Left lung (tissue), 10 donors: ENCODE measurements around the gene FBXW7. TPM values are rescaled to one million over a fixed set of nuclear protein-coding genes. Genes with fewer than 3 reads are reported as not detected.

Experiments
- ATAC-seq: fragments of 200-7000 bp; cut with Tn5 transposase; one replicate; pipeline ENCODE4 v1.9.1; 2020; ENCODE audit warnings: moderate library complexity
- DNase-seq, 4 donors: peaks; one replicate each; pipeline ENCODE4 v3.0.0-alpha.2; 2013 to 2020
- H3K27ac ChIP-seq, 2 donors: fragments of 200-600 bp; sonication (generic) in 1 of 2; one replicate each; pipeline versions ENCODE4 v1.5.0 to v1.8.0; 2020 to 2021
- H3K27me3 ChIP-seq, 2 donors: fragments of 200-600 bp; sonication (generic) in 1 of 2; one replicate each; pipeline versions ENCODE4 v1.5.0 to v1.8.0; 2020 to 2021
- H3K36me3 ChIP-seq, 2 donors: fragments of 200-600 bp; sonication (generic) in 1 of 2; one replicate each; pipeline versions ENCODE4 v1.5.0 to v1.8.0; 2020 to 2021
- H3K4me1 ChIP-seq, 2 donors: fragments of 200-600 bp; one replicate each; pipeline ENCODE4 v1.8.0; 2021
- H3K4me3 ChIP-seq, 2 donors: fragments of 200-600 bp; sonication (generic) in 1 of 2; one replicate each; pipeline versions ENCODE4 v1.5.0 to v1.8.0; 2020 to 2021; ENCODE audit warnings: mild to moderate bottlenecking in 1 of 2
- H3K9me3 ChIP-seq, 2 donors: fragments of 200-600 bp; sonication (generic) in 1 of 2; one replicate each; pipeline versions ENCODE4 v1.5.0 to v1.8.0; 2020 to 2021
- intact Hi-C, 2 donors: fragments of 100-400 bp; cut with DNase I; formaldehyde crosslinking; loops; one replicate each; pipeline versions ENCODE4 v1.11.2 to v1.14.2; 2022
- polyA plus RNA-seq, 6 donors: library from polyadenylated mRNA; unstranded; fragments of 120-200 nt; gene quantifications; one replicate each; pipeline ENCODE4 v1.2.1, GENCODE V29; 2013; ENCODE audit not compliant: insufficient read length in 6 of 6
- total RNA-seq, 2 donors: library from RNA; stranded (reverse); fragmentation: NEBNext Ultra II Directional; extraction: Animal tissue kit (Norgen Biotek cat#: 25700); gene quantifications; one replicate each; pipeline ENCODE4 v1.2.1, GENCODE V29; 2021
- TF ChIP-seq, protein P1 (sequence below), 2 donors: fragments of 200-600 bp; sonication (generic) in 1 of 2; IDR thresholded peaks; one replicate each; pipeline versions ENCODE4 v1.5.0 to v1.8.0; 2021; ENCODE audit warnings: antibody characterized with exemption in 2 of 2
- donor health status: DM: no; HTN: yes; CAD: no.
- donor health status: DM: no; HTN: no; CAD: no.

The FBXW7 gene
- total and polyA plus RNA-seq, 8 donors: 29.0 to 39.7 (median 34.7) TPM

DNA sequence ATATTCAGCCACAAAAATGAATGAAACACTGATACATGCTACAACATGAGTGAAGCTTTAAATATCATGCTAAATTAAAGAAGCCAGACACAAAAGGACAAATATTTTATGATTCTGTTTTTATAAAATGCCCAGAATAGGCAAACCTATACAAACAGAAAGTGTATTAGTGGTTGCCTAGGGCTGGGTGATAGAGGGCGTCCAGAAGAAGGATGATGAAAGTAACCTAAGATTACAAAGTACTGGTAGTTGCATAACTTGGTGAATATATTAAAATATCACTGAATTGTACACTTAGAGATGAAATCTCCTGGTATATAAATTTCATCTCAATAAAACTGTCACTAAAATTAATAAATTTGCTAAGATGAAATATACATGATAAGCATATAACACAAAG is 67.5 kb downstream of the FBXW7 start:
- no peaks in the 10 kb centered on the region for H3K27me3 ChIP-seq
- no peaks in the 10 kb centered on the region for H3K36me3 ChIP-seq
- DNase-seq (no peak), ATAC-seq (no peak)
- H3K4me3 ChIP-seq: no peak overlapping the region
- H3K9me3 ChIP-seq: no peaks in the 10 kb centered on the region
- intact Hi-C loops: no loop called here
- no peak overlapping the region for H3K27ac ChIP-seq
- TF ChIP-seq, protein P1, sequence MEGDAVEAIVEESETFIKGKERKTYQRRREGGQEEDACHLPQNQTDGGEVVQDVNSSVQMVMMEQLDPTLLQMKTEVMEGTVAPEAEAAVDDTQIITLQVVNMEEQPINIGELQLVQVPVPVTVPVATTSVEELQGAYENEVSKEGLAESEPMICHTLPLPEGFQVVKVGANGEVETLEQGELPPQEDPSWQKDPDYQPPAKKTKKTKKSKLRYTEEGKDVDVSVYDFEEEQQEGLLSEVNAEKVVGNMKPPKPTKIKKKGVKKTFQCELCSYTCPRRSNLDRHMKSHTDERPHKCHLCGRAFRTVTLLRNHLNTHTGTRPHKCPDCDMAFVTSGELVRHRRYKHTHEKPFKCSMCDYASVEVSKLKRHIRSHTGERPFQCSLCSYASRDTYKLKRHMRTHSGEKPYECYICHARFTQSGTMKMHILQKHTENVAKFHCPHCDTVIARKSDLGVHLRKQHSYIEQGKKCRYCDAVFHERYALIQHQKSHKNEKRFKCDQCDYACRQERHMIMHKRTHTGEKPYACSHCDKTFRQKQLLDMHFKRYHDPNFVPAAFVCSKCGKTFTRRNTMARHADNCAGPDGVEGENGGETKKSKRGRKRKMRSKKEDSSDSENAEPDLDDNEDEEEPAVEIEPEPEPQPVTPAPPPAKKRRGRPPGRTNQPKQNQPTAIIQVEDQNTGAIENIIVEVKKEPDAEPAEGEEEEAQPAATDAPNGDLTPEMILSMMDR (IDR thresholded peaks at IDR 0.05): no peak
- peaks cover 0 to 23% of the 10 kb centered on the region in 2 donors for H3K4me1 ChIP-seq

DNA sequence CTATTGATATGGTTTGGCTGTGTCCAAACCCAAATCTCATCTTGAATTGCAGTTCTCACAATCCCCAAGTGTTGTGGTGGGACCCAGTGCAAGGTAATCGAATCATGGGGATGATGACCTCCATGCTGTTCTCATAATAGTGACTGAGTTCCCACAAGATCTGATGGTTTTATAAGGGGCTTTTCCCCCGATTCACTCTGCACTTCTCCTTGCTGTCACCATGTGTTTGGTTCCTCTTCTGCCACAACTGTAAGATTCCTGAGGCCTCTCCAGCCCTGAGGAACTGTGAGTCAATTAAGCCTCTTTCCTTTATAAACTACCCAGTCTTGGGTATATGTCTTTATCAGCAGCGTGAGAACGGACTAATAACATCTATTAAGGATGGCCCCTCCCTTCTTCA is 68.8 kb downstream of the FBXW7 start:
- Histone ChIP-seq H3K36me3 (no peaks in the 10 kb centered on the region), H3K27ac (no peak overlapping the region), H3K4me3 (no peak overlapping the region), H3K9me3 (no peaks in the 10 kb centered on the region), H3K27me3 (no peaks in the 10 kb centered on the region), H3K4me1 (peaks cover 0 to 35% of the 10 kb centered on the region in 2 donors)
- intact Hi-C loops: no loop called here
- ATAC-seq (no peak), DNase-seq (no peak)
- TF ChIP-seq, protein P1 (IDR thresholded peaks at IDR 0.05): no peak

DNA sequence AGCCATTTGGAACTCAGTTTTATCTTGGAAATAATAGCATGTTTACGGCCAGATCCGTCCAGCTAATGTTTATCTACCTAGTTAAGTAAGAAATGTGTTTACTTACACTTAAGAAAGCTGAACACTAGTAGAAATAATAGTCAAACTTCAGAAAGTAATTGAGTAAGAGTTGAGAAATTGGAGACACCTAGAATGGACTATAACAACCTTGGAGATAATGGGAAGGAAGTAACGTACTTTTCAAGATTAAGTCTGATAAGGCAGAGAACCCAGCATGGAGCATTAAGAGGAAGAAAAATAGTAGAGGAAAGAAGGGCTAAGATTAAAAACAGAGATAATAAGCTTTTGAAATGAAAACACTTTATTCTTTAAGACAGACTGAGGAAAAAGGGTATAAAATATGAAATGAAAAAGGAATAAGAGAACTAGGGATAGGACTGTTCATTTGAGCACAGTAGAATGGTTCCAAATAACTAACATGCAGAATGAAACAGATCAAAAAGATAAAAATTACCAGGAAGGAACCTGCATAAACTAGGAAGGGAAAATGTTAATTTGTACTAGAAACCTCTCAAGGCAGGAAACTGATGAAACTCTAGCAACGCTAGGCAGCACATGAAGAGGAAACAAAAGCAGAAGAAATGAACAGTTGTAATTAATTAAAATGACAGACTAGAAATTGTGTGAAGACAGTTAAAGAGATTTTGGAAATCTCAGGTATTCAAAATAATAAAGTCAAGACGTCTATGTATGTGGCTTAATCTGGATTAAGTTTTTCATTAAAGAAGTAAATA is 71.7 kb downstream of the FBXW7 start:
- Histone ChIP-seq H3K27ac (peak overlapping the region in 1 of 2 donors; percentile 63), H3K9me3 (no peaks in the 10 kb centered on the region), H3K36me3 (no peaks in the 10 kb centered on the region), H3K27me3 (no peaks in the 10 kb centered on the region), H3K4me3 (no peak overlapping the region), H3K4me1 (peaks cover 0 to 59% of the 10 kb centered on the region in 2 donors)
- DNase-seq (no peak), ATAC-seq (peak; percentile 56)
- TF ChIP-seq, protein P1 (IDR thresholded peaks at IDR 0.05): no peak
- intact Hi-C loops: no loop called here

DNA sequence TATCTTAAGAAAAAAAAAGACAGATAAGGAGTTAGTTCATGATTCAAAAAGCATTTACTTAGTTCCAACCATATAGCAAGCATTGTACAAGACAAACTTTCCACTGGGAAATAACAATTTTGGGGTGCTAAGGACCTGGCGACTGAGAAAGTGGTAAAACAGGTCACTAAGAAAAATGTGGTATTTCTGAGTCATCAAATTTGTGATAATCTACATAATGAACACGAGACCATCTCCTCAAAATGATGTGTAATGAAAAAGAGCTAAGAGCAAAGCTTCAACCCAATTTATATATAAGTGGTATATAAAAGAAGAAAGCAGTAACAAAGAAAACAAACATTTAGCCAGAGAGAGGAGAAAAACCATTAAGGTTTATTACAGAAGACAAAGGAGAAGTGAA is 72.3 kb downstream of the FBXW7 start:
- no peak for ATAC-seq
- H3K36me3 ChIP-seq: no peaks in the 10 kb centered on the region
- TF ChIP-seq, protein P1 (IDR thresholded peaks at IDR 0.05): no peak
- H3K27me3 ChIP-seq: no peaks in the 10 kb centered on the region
- DNase-seq: no peak
- peak overlapping the region in 1 of 2 donors; percentile 63 for H3K27ac ChIP-seq
- H3K4me1 ChIP-seq: peaks cover 0 to 66% of the 10 kb centered on the region in 2 donors
- intact Hi-C loops: no loop called here
- H3K9me3 ChIP-seq: no peaks in the 10 kb centered on the region
- H3K4me3 ChIP-seq: no peak overlapping the region

DNA sequence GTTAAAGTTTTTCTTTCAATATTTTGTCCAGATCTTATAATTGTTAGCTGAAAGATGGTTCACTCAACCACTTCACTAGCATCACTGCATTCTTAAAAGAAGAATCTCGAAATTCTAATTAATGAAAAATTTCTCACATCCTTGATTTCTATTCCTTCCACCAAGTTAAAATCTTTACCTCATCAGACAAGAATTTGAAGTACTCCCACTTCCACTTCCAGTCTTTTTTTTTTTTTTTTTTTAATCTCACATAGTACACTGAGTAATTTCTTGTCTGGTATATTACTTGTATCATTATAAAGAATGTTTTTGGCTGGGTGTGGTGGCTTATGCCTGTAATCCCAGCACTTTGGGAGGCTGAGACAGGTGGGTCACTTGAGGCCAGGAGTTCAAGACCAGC is 73.2 kb downstream of the FBXW7 start:
- no peak for ATAC-seq
- intact Hi-C loops: no loop called here

More for the DNA sequence above, 73.2 kb downstream of the FBXW7 start:
- no peaks in the 10 kb centered on the region for H3K9me3 ChIP-seq
- peaks cover 0 to 73% of the 10 kb centered on the region in 2 donors for H3K4me1 ChIP-seq
- no peaks in the 10 kb centered on the region for H3K27me3 ChIP-seq
- no peak overlapping the region for H3K4me3 ChIP-seq
- H3K27ac ChIP-seq: no peak overlapping the region
- TF ChIP-seq, protein P1 (IDR thresholded peaks at IDR 0.05): no peak
- no peaks in the 10 kb centered on the region for H3K36me3 ChIP-seq
- no peak for DNase-seq
